MM.1S (cell line): ENCODE results near the gene DENND2A.

ENCODE experiments used
- CTCF ChIP-seq: fragments of 300-600 bp; sonication (generic); IDR thresholded peaks from 2 replicates; pipeline ENCODE4 v1.5.1; 2016; ENCODE audit warnings: antibody characterized with exemption, low read length, mixed read lengths
- EZH2 ChIP-seq: fragments of 300-600 bp; sonication (generic); optimal IDR thresholded peaks from 2 replicates; pipeline ENCODE3; 2017; ENCODE audit warnings: low read depth, mild to moderate bottlenecking, antibody characterized with exemption, low read length, mixed read lengths

GRCh38 chr7:140607441-140607989, 33.1 kb downstream of the DENND2A start:
- TF ChIP-seq CTCF (no peak), EZH2 (no peak)
